ENCODE data around the gene CDH23. TPM values are rescaled to one million over a fixed set of nuclear protein-coding genes. Genes with fewer than 3 reads are reported as not detected.

CDH23 gene
- total RNA-seq, 4 donors from 2014 or later = 2.9 to 16.1 (median 5.9) TPM

DNA sequence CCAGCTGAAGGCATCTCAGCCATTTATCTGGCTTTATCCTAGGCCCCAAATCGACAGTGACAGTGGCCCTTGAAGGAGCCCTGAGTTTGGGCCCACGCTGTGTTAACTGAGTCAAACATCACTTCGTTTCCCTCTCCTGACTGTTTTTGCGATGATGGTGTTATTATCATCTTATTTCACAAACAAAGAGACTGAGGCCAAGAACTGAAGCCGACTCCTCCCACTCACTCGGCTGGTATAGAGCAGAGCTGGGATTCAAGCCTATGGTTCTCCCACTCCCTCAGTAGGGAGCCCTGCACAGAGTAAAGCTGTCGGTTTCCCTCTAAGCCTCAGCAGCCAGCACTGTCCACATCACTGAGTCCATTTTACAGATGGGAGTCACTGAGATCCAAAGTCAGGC lies 141.0 kb downstream of the CDH23 start:
- H3K4me1 ChIP-seq = no peaks in the 10 kb centered on the region
- intact Hi-C loops (cut with DNase I; ENCODE audit: low total_unique reads) = no loop called here

GRCh38 chr10:71538608-71539260 lies 142.0 kb downstream of the CDH23 start:
- 77 to 100% methylated on average over 2 to 9 of the region's 9 CpGs for WGBS, 2 donors (ENCODE audit: low coverage in 1 of 2)
- TF ChIP-seq EP300 (IDR thresholded peaks at IDR 0.05; ENCODE audit: low read depth) (no peak), POLR2A (IDR thresholded peaks at IDR 0.05) (no peak), POLR2AphosphoS5 (IDR thresholded peaks at IDR 0.05) (no peak)
- TF ChIP-seq, protein P1, sequence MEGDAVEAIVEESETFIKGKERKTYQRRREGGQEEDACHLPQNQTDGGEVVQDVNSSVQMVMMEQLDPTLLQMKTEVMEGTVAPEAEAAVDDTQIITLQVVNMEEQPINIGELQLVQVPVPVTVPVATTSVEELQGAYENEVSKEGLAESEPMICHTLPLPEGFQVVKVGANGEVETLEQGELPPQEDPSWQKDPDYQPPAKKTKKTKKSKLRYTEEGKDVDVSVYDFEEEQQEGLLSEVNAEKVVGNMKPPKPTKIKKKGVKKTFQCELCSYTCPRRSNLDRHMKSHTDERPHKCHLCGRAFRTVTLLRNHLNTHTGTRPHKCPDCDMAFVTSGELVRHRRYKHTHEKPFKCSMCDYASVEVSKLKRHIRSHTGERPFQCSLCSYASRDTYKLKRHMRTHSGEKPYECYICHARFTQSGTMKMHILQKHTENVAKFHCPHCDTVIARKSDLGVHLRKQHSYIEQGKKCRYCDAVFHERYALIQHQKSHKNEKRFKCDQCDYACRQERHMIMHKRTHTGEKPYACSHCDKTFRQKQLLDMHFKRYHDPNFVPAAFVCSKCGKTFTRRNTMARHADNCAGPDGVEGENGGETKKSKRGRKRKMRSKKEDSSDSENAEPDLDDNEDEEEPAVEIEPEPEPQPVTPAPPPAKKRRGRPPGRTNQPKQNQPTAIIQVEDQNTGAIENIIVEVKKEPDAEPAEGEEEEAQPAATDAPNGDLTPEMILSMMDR (IDR thresholded peaks at IDR 0.05) = no peak
- no peak for DNase-seq
- Histone ChIP-seq H3K4me3 (no peak overlapping the region), H3K27ac (no peak overlapping the region), H3K36me3 (no peaks in the 10 kb centered on the region), H3K4me1 (no peaks in the 10 kb centered on the region), H3K27me3 (no peaks in the 10 kb centered on the region), H3K9me3 (no peaks in the 10 kb centered on the region)
- intact Hi-C loops (cut with DNase I; ENCODE audit: low total_unique reads) (no loop called here), in situ Hi-C loops (cut with MboI; ENCODE audit: low pct_ligation_motif_present in 1 of 4, low pct_unique_long_range_greater_than_20kb in 1 of 4, low sequenced_read_pairs in 3 of 4) (no loop called here)

More for the DNA sequence above, 141.0 kb downstream of the CDH23 start:
- TF ChIP-seq POLR2AphosphoS5 (IDR thresholded peaks at IDR 0.05) (no peak), POLR2A (IDR thresholded peaks at IDR 0.05) (no peak), EP300 (IDR thresholded peaks at IDR 0.05; ENCODE audit: low read depth) (no peak)
- TF ChIP-seq, protein P1 (IDR thresholded peaks at IDR 0.05) = no peak
- in situ Hi-C loops (cut with MboI; ENCODE audit: low pct_ligation_motif_present in 1 of 4, low pct_unique_long_range_greater_than_20kb in 1 of 4, low sequenced_read_pairs in 3 of 4) = no loop called here
- Histone ChIP-seq H3K27ac (no peak overlapping the region), H3K27me3 (no peaks in the 10 kb centered on the region), H3K36me3 (no peaks in the 10 kb centered on the region), H3K9me3 (no peaks in the 10 kb centered on the region), H3K4me3 (no peak overlapping the region)
- no peak for DNase-seq
- WGBS, 2 donors (ENCODE audit: low coverage in 1 of 2) = 77 to 90% methylated on average over 2 to 7 of the region's 7 CpGs

- in situ Hi-C loops (cut with MboI; ENCODE audit: low pct_ligation_motif_present in 1 of 4, low pct_unique_long_range_greater_than_20kb in 1 of 4, low sequenced_read_pairs in 3 of 4) = no loop called here
- WGBS, 2 donors (ENCODE audit: low coverage in 1 of 2) = 67 to 80% methylated on average over 1 to 3 of the region's 3 CpGs
Measured at GRCh38 chr10:71539442-71540118, 142.9 kb downstream of the CDH23 start.

DNA sequence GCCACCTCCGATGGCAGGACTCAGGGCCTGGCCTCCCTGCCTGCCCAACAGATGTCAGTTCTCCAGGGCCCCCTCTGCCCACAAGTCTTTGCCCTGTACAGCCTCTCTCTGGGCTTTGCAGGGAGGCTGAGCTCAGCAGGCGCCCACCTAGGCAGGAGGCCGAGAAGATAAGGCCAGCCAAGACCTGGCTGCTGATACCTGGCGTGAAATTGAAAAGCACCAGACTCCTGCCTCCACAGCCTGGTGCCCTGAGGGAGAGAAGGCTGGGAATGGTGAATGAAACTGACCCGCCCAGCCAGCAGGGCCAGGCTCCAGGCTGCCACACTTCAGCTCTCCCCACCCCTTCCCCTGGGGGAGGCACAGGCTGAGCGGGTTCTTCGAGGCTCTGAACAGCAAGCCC lies 145.8 kb downstream of the CDH23 start:
- WGBS, 2 donors (ENCODE audit: low coverage in 1 of 2) = 80 to 94% methylated on average over 1 to 7 of the region's 7 CpGs
- no peaks in the 10 kb centered on the region for H3K36me3 ChIP-seq
- intact Hi-C loops (cut with DNase I; ENCODE audit: low total_unique reads) (no loop called here), in situ Hi-C loops (cut with MboI; ENCODE audit: low pct_ligation_motif_present in 1 of 4, low pct_unique_long_range_greater_than_20kb in 1 of 4, low sequenced_read_pairs in 3 of 4) (no loop called here)
- no peaks in the 10 kb centered on the region for H3K4me1 ChIP-seq
- H3K4me3 ChIP-seq = no peak overlapping the region
- DNase-seq = no peak
- no peaks in the 10 kb centered on the region for H3K27me3 ChIP-seq
- no peak overlapping the region for H3K27ac ChIP-seq
- TF ChIP-seq POLR2AphosphoS5 (IDR thresholded peaks at IDR 0.05) (no peak), POLR2A (IDR thresholded peaks at IDR 0.05) (no peak), EP300 (IDR thresholded peaks at IDR 0.05; ENCODE audit: low read depth) (no peak)
- TF ChIP-seq, protein P1 (IDR thresholded peaks at IDR 0.05) = no peak
- H3K9me3 ChIP-seq = no peaks in the 10 kb centered on the region

More at GRCh38 chr10:71539442-71540118, 142.9 kb downstream of the CDH23 start:
- Histone ChIP-seq H3K4me3 (no peak overlapping the region), H3K4me1 (no peaks in the 10 kb centered on the region), H3K9me3 (no peaks in the 10 kb centered on the region), H3K27ac (no peak overlapping the region), H3K36me3 (no peaks in the 10 kb centered on the region), H3K27me3 (no peaks in the 10 kb centered on the region)
- no peak for TF ChIP-seq EP300 (IDR thresholded peaks at IDR 0.05; ENCODE audit: low read depth)
- no peak for TF ChIP-seq POLR2A (IDR thresholded peaks at IDR 0.05)
- no peak for TF ChIP-seq POLR2AphosphoS5 (IDR thresholded peaks at IDR 0.05)
- TF ChIP-seq, protein P1 (IDR thresholded peaks at IDR 0.05) = no peak
- intact Hi-C loops (cut with DNase I; ENCODE audit: low total_unique reads) = no loop called here
- no peak for DNase-seq

All from transverse colon (tissue), 4 donors.